Esophagus muscularis mucosa (tissue), 3 donors: ENCODE data around the gene SLC51A.

Source experiments
- CTCF ChIP-seq, 3 experiments: fragments of 200-600 bp in 2 of 3; fragments of 450-650 bp in 1 of 3; sonication (generic) in 2 of 3; IDR thresholded peaks; one replicate each; pipeline ENCODE4 v1.5.1; 2017 to 2019; ENCODE audit warnings: antibody characterized with exemption in 3 of 3, mild to moderate bottlenecking in 2 of 3, moderate library complexity in 1 of 3
- POLR2A ChIP-seq: fragments of 450-650 bp; IDR thresholded peaks from one replicate; pipeline ENCODE4 v1.6.1; 2017; ENCODE audit warnings: antibody characterized with exemption, moderate library complexity, mild to moderate bottlenecking, low read depth
- POLR2AphosphoS5 ChIP-seq, 2 donors: sonication (generic); formaldehyde crosslinking; IDR thresholded peaks; one replicate each; pipeline ENCODE4 v1.6.1; 2017; ENCODE audit warnings: antibody characterized with exemption in 2 of 2

- TF ChIP-seq CTCF (IDR thresholded peaks at IDR 0.05) (no peak), POLR2AphosphoS5 (IDR thresholded peaks at IDR 0.05) (no peak), POLR2A (no peak)
Measured at GRCh38 chr3:196175722-196176121, 40.6 kb upstream of the SLC51A start.
